ENCODE data around the gene CCDC85C. TPM values are rescaled to one million over a fixed set of nuclear protein-coding genes. Genes with fewer than 3 reads are reported as not detected.

The CCDC85C gene
- total and polyA plus RNA-seq, 2 of the 8 experiments (the other 6 are each of a cell fraction or from before 2014, with no cell fraction given), result 16.8 to 35.8 TPM

GRCh38 chr14:99589031-99589441 is 15.0 kb downstream of the CCDC85C start:
- Histone ChIP-seq H3K27me3 (replicated peaks in 1 of 4; ENCODE audit: control insufficient read depth in 3 of 4, extremely low read depth in 1 of 4, insufficient read depth in 3 of 4, low read length in 3 of 4) (no peaks in the 10 kb centered on the region), H3K9me3 (ENCODE audit: insufficient read depth in 2 of 2, low read depth in 1 of 2, low read length in 1 of 2) (no peaks in the 10 kb centered on the region), H3K4me2 (ENCODE audit: insufficient read depth in 1 of 2, low read depth in 2 of 2, low read length in 2 of 2) (no peak overlapping the region), H3K23me2 (ENCODE audit: low read depth, low read length) (no peaks in the 10 kb centered on the region; the same call in 1 of the 2 replicates), H3K4ac (replicated peaks; ENCODE audit: insufficient read length, low read depth, low read length) (no peak overlapping the region), H2AFZ (ENCODE audit: low read length) (no peak overlapping the region), H3K27ac (ENCODE audit: low read depth, low read length) (no peak overlapping the region), H2BK12ac (ENCODE audit: low read depth, low read length) (no peak overlapping the region), H2BK120ac (replicated peaks; ENCODE audit: low read depth, low read length) (no peak overlapping the region), H2BK5ac (ENCODE audit: low read depth, low read length) (peak overlapping the region; percentile 2; the same call in 1 of the 2 replicates), H3K9ac (replicated peaks in 1 of 4; ENCODE audit: extremely low read depth in 1 of 4, low read depth in 3 of 4, low read length in 3 of 4) (no peak overlapping the region), H3K4me3 (ENCODE audit: extremely low read depth in 1 of 4, insufficient read depth in 2 of 4, low read depth in 3 of 4, low read length in 4 of 4) (no peak overlapping the region), H3K14ac (ENCODE audit: insufficient read length) (no peak overlapping the region), H2BK15ac (ENCODE audit: low read length) (no peak overlapping the region), H3K79me2 (ENCODE audit: control insufficient read depth in 1 of 2, insufficient read depth in 2 of 2, low read length in 2 of 2) (peaks cover 0 to 60% of the 10 kb centered on the region in 2 experiments; a peak in 3 of 4 replicates), H4K20me1 (replicated peaks in 1 of 2; ENCODE audit: control insufficient read depth in 1 of 2, insufficient read depth in 2 of 2, low read length in 2 of 2) (peaks cover 3 to 22% of the 10 kb centered on the region in 2 experiments), H2BK20ac (ENCODE audit: low read length) (no peak overlapping the region), H3K56ac (replicated peaks; ENCODE audit: insufficient read length, low read depth, low read length) (no peak overlapping the region), H4K8ac (ENCODE audit: extremely low read depth, insufficient read depth, low read length) (peak overlapping the region; percentile 54), H3K23ac (ENCODE audit: insufficient read length) (no peak overlapping the region), H3K79me1 (ENCODE audit: low read depth, low read length) (peaks cover 14% of the 10 kb centered on the region), H3K18ac (ENCODE audit: extremely low read depth, low read length) (no peak overlapping the region), H3K4me1 (replicated peaks in 1 of 4; ENCODE audit: control insufficient read depth in 3 of 4, insufficient read depth in 4 of 4, low read length in 3 of 4) (peaks cover 0 to 26% (median 17%) of the 10 kb centered on the region in 4 experiments; a peak in 6 of 7 replicates), H4K91ac (replicated peaks; ENCODE audit: insufficient read length, low read length) (no peak overlapping the region), H3K36me3 (ENCODE audit: control insufficient read depth in 2 of 4, insufficient read depth in 4 of 4, low read length in 3 of 4) (no peaks in the 10 kb centered on the region), H2AK5ac (ENCODE audit: low read depth, low read length) (no peak overlapping the region), H4K5ac (ENCODE audit: insufficient read length, low read depth, low read length) (no peak overlapping the region)
- WGBS, 2 experiments (ENCODE audit: extremely low coverage in 1 of 2, insufficient coverage in 1 of 2, insufficient read length in 1 of 2, insufficient replicate concordance in 2 of 2, low coverage in 1 of 2, low lambda C conversion rate in 2 of 2, missing lambda C conversion rate in 1 of 2), result 92% methylated on average over 18 of the region's 18 CpGs; no CpG with 5 or more reads in 1 of the 2 experiments
- no peak for TF ChIP-seq CHD2 (IDR thresholded peaks at IDR 0.05; ENCODE audit: low read length)
- no peak for TF ChIP-seq RFX5 (IDR thresholded peaks at IDR 0.05; ENCODE audit: borderline replicate concordance, low read depth, low read length)
- no peak for TF ChIP-seq ZNF274 (IDR thresholded peaks at IDR 0.05; ENCODE audit: borderline replicate concordance, extremely low read depth, low read length)
- no peak for TF ChIP-seq NRF1 (IDR thresholded peaks at IDR 0.05; ENCODE audit: low read depth, low read length)
- FAIRE-seq (no peak), DNase-seq (ENCODE audit: low read depth in 1 of 2, low spot score in 2 of 2) (no peak)
- ChIA-PET CTCF (ENCODE audit: partially characterized antibody) (interaction anchor here (1.0 to 4.6 kb wide), 7 partner anchors 14 to 141 kb away, joined by 3 to 35 read pairs (median 5); no protein-coding TSS in a partner anchor), POLR2A (ENCODE audit: partially characterized antibody) (interaction anchor here (0.8 to 1.1 kb wide), 2 partner anchors 11 to 17 kb away, joined by 4 read pairs; no protein-coding TSS in a partner anchor)

Data from H1 (cell line).